Stimulated activated CD8-positive, alpha-beta memory T cell treated with anti-CD3 and anti-CD28 coated beads, Interleukin-7, amount 100 ng/mL, for 1 hour (primary cell): Measurements from ENCODE around the gene CACFD1.

Source experiments
- DNase-seq, 2 donors: peaks; one replicate each; pipeline ENCODE4 v3.0.0-alpha.2; 2020; ENCODE audit warnings: low read depth in 2 of 2

Gene CACFD1

GRCh38 chr9:133483611-133484010 is 23.8 kb downstream of the CACFD1 start:
- no peak for DNase-seq

DNA sequence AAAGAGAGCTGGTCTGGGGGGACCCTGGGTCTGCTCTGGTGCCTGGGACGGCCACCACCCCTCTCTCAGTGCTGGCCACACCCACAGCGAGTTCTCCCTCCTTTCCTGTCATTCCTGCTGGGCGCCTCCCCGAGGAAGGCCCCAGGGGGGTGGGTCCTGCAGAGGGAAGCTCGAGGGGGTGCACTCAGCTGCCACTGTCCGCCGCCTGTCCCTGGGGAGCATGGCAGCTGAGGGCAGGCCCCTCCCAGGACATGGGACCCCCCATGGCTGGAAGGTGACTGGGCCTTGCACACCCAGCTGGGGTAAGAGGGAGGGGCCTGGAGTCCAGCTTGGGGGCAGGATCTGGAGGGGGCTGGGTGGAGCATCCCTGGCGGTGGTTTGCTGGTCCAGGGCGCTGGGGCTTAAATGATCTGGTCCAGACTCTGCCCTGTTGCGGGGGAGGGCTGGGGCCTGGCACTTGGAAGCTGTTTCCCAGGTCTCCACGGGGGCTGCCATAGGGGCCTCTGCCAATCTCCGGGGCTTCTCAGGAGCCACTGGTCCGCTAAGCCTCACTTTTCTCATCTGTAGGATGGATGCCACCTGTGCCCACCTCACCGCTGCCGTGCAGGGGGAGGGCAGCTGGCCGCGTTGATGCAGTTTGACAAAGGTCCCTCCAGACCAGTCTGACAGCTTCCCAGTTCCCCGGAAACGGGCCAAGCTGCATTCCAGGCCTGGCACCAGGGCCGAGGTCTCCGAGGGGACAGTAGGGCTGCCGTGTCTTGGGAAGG is 25.1 kb downstream of the CACFD1 start:
- no peak for DNase-seq

DNA sequence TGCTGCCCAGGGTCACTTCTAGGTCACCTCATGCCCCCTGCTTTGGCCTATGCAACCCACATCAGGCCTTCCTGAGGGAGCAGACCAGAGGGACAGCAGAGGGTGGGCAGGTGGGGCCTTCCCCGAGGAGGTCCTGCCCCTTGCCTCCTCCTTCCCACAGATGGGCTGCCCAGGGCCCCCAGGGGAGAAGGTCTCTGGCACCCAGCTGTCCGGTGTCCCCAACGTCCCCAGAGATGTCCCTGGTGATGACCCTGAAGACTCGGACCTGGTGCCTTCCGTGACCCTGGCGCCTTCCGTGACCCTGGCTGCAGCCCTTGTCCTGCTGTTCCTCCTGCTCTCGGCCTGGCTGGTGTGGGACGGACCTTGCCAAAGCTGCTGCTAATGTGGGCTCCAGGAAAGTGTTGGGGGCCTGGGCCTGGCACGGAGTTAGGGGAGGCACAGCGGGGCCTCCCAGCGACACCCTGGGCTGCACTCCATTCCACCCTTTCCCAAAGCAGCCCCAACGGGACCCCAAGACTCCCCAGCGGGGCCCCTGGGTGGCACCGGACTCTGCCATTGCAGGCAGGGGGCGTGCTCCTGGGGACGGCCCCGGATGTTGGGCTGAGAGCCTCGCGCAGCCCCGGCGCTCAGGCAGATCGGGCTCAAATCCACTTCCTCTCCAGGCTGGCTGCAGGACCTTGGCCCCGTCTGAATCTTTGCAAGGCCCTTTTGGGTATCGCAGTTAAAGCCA is 25.9 kb downstream of the CACFD1 start:
- DNase-seq, result no peak

- DNase-seq, result no peak
These were observed 27.6 kb downstream of the CACFD1 start for GRCh38 chr9:133487331-133487725.

DNA sequence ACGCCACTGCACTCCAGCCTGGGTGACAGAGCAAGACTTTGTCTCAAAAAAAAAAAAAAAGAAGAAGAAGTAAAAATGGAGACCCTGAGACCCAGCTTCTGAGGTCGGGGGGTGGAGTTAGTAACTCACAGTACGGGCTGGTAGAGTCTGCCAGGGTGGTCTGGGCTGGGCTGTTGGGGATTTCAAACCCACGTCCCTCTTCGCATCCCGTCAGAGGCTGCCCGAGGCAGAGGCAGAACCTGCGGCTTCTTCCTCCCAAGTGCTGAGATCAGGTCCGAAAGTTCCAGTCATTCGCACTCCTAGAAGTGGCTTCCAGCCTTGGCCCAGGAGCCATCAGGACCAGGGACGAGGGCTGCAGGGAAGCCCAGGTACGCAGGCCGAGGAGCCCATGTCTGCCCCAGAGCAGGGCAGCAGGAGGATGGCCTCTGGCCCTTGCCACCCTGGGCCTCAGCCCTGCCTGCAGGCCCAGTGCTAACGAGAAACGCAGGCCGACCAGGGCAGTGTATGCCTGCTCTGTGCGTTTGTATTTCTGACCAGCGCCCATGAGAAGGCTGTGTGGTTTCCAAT is 29.0 kb downstream of the CACFD1 start:
- no peak for DNase-seq

DNA sequence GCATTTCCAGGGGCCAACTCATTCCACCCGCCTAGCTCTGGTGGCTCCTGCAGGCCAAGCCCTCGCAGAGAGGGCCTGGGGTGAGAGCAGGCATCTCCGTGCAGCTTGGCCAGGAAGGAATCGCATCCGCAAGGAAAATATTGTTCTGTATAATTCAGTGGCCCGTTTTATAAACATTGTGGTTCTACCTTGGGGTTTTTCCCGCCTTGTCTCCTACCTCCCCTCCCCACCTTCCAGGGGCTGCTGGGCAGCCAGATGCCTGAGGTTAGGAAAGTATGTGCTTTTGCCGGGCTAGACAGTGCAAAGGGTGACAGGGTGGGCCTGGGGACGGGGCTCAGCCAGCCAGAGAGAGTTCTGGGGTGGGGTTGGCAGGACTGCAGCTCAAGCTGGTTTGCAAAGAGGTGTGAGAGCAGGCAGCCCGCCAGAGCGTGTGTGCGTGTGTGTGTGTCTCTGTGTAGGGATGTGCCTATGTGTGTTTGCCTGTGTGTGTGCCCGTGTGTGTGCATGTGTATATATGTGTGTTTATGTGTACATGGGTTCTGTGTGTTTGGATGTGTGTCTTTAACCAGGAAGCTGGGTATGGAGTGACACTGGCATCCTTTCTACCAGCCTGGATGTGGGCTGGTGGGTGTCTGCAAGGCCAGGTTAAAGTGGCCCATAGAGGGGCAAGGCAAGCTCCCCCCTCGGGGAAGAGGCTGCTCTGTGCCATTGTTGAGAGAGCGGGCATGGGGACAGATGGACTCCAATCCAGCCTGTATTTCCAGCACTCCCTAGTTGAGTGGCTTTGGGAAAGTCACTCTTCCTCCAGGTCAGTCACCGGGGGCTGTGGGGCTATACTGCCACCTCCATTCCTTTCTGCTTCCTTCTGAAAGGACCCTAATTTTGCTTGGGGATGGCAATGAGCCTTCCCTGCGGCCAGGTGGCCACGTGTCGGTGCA is 29.7 kb downstream of the CACFD1 start:
- DNase-seq, result no peak

DNA sequence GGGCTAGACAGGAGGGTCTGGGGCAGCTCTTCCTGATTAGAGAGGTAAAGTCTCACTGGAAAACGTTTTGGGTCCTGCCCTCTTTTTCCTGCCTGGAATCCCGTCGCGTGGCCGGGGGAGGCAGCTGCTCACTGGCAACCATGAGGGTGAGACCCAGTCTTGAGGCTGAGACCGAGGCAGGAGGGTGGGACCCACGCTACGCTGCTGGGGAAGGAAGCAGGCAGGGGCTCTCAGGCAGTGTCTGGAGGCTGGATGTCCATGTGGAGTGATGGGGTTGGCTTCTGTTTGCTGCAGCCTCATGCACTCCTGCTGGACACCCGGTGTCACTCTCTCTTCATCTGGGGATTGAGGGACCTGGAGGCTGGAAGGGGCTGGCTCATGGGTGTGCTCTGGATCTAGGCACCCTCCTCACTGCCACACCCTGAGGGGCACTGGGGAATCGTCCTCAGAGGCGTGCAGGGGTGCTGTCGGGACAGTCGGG is 30.5 kb downstream of the CACFD1 start:
- DNase-seq, result no peak

DNA sequence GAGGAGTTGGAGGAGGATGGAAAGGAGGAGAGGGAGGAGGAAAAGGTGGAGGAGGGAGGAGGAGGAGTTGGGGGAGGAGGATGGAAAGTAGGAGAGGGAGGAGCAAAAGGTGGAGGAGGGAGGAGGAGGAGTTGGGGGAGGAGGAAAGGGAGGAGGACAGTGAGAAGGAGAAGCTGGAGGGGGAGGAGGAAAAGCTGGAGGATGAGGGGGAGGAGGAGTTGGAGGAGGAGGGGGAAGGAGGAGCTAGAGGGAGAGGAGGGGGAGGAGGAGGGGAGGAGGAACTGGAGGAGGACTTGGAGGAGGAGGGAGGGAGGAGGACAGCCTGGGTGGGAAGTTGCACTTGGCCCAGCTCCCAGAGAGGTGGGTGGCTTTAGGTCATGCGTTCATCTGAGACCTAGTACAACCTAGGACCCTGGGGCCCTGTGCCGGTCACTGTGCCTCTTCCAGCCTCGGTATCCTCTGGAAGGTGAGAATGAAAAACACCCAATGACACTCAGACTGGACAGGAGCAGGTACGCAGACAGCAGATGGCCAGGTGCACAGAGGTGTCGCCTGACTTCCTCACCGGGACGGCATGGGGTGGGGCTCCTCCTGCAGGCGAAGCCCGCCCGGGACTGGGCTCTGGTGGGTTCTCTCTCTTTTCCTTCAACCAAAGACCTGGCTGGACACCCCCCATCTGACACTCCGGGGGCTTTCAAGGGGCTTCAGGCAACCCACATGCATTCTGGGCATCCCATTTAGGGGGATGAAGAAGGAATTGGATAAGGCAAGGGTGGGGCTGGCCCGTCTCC is 31.3 kb downstream of the CACFD1 start:
- DNase-seq, result no peak

DNA sequence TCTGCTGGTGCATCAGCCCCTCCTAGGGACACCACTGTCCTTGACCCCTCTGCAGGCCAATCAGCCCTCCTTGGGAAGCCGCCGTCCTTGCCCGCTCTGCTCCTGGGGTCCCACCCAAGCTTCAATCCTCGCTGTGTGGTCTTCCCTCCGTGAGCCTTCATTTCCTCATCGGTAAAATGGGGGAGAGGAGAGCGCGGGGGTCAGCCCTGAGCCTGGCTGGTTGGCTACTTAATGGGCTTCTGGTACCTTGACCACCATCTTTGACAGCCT is 31.8 kb downstream of the CACFD1 start:
- DNase-seq, result no peak

GRCh38 chr9:133492061-133493021 is 32.6 kb downstream of the CACFD1 start:
- no peak for DNase-seq

DNA sequence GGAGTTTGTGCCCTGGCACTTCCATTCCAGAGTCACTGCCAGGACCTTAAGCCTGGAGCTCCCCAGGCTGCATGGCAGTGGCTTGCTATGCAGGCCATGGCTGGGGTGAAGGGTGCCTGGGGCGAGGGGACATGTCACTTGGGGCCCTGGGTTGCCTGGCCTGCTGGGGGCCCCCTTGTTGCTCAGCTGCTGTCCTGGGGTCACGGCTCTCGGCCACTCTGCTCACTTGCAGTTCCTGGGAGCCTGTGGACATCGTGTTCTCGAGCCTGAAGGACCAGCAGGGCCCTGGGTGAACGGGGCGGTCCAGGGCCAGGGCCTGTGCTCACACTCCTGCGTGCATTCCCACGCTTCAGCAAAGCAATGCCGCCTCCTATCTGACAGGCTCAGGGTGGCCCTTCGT is 33.6 kb downstream of the CACFD1 start:
- DNase-seq, result no peak

- no peak for DNase-seq
These were observed 34.2 kb downstream of the CACFD1 start for GRCh38 chr9:133493845-133494540.

DNA sequence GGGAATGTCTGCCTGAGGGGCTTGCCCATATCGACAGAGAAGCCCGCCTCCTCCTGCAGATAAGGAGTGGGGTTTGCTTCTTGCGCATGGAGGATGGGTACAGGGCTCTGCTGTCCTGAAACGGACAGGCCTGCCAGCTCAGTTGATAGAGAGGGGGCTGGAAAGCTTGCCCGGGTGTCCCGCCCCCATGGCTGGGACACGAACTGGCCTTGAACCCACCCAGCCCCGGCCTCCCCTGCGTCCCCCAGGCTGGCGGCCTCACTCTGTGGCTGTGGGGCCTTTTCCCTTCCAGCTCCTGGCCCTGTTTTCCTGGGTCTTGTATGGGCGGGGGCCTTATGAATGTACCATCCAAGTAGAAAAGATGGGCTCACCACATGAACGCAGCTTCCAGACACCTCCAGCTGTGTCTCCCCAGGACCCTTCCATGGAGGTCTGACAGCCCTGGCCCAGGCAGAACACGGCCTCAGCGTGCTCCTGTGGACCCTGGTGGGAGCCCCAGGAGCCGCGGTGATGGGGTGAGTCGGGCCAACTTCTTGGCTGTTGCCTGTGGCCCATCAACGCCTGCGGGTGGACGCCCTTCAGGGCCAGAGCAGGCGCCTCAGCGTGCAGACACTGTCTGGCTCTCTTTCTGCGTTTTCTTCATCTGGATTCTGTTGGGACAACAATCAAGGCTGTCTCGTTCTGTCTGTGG is 35.0 kb downstream of the CACFD1 start:
- DNase-seq, result no peak

DNA sequence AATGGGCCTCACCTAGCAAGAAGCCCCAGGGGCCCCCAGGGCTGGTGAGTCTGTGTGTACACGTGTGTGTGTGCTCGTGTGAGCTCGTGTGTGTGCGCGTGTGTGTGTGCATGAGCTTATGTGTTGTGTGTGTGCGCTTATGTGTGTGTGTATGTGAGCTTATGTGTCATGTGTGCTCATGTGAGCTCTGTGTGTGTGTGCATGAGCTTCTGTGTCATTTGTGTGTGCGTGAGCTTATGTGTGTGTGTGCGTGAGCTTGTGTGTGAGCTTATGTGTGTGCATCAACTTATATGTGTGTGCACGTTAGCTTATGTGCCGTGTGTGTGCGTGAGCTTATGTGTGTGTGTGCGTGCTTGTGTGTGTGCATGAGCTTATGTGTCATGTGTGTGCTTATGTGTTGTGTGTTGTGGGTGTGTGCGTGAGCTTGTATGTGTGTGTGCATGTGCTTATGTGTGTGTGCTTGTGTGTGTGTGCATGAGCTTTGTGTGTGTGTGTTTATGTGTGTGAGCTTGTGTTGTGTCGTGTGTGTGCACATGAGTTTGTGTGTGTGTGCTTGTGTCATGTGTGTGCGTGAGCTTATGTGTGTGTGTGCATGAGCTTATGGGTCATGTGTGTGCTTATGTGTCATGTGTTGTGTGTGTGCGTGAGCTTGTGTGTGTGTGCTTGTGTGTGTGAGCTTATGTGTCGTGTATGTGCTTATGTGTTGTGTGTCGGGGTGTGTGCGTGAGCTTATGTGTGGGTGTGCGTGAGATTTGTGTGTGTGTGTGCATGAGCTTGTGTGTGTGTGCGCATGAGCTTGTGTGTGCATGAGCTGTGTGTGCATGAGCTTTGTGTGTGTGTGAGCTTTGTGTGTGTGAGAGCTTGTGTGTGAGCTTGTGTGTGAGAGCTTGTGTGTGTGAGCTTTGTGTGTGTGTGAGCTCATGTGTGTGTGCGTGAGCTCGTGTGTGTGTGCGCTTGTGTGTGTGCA is 35.8 kb downstream of the CACFD1 start:
- no peak for DNase-seq

DNA sequence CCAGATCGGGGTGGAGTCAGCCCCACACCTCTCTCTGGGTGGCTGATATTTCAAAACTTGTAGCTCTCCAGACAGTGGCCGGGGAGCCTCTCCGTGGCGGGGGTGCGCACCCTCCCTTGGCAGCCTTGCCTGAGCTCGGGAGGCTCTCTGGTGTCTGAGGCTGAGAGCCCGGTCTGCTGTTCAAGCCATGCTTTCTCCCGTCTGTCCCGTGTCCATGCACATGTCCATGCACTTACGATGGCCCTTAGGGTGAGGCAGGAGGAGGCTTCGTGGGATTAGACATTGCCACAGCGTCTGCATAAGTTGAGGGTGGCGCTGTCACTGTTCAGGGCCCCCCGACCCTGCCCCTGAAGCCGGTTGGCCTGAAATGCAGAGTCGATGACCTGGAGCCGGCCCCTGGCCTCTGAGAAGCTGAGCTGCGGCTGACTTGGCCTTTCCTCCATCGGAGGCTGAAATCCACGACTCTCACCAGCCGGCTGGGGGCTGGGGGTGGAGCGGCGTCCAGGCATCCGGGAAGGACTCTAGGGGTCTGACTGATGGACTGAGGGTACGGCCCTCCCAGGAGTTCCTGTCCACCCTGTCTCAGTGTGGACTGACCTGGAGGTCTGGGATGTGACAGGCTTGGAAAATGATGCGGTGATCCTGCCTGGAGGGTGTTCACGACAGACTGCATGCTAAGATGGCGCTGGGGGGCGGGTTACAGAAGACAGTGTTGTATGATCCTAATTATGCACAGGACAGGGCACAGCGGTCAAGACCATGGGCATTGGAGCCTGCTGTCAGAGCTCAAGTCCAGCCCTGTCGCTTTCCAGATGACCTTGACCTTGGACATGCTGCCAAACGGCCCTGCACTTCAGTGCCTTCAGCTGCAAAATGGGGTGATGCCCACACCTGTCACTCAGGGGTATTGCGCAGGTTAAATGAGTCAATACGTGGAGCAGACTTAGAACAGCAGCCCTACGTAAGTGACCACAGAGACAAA is 37.4 kb downstream of the CACFD1 start:
- no peak for DNase-seq

DNA sequence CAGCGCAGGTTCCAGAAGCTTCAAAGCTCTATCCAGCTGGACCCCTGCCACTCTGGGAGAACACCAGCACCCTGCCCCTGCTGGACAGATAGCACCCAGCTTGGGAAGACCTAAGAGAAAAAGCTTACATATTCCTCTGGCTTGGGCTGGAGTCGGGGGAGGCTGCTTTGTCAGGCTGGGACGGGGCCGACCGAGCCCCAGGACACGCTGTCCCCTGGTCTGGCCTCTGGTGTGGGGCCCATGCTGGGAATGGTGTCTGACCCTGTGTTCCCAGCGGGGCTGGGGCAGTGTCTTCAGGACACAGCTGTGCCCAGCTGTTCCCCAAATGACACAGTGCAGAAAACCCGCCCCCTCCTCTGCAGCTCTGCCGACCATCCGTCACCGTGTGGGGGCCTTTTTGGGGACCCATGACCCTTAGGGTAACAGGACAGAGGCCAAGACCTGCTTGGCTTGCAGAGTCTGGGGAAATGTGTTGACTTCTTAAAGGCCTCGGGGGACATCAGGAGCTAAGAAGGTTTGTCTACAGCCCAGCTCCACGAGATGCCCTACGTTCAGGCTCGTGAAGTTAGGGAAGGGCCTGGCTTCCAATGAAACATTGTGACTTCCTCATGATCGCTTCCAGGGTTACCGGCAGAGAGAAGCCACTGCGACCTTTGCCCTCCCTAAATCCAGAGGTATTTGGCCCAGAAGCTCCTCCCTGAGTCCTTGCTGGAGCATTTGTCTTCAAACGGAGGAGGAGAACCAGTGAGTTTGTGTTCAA is 39.5 kb downstream of the CACFD1 start:
- DNase-seq, result no peak
